GM18907 (cell line): ENCODE measurements around the gene FES.
A peak's percentile ranks its signal among the peaks of the same experiment; 100 is the strongest.
"Not testable (repeated sequence)": the region's sequence is repeated elsewhere in the genome, so short reads cannot be mapped to it uniquely, and the experiment has no call there.

Source experiments
- ATAC-seq: cut with Tn5 transposase; IDR thresholded peaks from one replicate; pipeline ENCODE4 v1.9.1; 2021; ENCODE audit warnings: mild to moderate bottlenecking, moderate library complexity; ENCODE audit not compliant: unreplicated experiment

Gene FES

DNA sequence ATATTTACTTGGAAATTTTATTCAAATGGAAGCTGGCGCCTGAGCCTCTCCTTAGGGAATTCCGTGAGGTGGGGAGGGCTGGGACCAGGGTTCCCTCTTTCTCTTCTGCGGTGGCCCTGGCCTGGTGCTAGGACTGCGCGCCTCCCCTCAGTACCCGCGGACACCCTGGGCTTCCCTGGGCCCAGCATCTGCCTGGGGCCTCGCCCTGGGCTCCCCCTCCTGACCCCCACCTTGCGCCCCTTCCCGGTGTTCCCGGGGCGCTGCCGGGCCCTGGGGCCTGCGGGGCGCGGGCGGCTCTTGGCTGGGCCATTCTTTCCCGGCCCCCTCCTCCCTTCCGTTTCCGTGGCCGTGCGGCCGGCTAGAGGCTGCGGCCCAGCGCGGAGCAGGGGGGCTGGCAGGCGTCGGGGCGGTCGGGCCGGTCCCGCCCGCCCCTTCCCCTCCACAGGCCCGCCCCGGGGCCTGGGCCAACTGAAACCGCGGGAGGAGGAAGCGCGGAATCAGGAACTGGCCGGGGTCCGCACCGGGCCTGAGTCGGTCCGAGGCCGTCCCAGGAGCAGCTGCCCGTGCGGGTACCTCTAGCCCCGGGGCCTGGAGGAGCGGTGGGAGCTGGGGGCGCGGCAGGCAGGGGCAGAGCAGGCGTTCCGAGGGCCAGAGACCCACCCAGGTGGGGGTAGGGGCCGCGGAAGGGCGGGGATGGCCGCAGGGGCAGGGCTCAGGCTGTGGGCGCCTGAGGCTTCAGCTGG, at the start of gene FES:
Gene FES (plus strand): TSS at position 529 of the 743 bp plus-strand sequence. CDS start 542 bp downstream, outside the sequence.
- no peak for ATAC-seq

DNA sequence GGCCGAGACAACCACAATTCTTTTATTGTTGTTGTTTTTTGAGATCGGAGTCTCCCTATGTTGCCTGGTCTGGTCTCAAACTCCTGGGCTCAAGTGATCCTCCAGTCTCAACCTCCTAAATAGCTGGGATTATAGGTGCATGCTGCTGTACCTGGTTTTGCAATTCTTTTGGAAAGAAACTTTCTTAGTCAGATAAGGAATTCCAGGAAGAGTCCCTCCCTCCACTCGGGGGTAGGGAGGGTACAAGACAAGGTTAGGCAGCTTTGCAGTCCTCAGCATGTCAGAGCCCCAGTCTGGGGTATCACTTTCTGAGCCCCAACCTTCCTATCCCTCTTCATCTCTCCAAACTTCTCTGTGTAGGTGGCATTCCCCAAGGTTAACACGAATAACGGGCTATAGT, 49.7 kb upstream of the FES start:
- ATAC-seq = no peak

DNA sequence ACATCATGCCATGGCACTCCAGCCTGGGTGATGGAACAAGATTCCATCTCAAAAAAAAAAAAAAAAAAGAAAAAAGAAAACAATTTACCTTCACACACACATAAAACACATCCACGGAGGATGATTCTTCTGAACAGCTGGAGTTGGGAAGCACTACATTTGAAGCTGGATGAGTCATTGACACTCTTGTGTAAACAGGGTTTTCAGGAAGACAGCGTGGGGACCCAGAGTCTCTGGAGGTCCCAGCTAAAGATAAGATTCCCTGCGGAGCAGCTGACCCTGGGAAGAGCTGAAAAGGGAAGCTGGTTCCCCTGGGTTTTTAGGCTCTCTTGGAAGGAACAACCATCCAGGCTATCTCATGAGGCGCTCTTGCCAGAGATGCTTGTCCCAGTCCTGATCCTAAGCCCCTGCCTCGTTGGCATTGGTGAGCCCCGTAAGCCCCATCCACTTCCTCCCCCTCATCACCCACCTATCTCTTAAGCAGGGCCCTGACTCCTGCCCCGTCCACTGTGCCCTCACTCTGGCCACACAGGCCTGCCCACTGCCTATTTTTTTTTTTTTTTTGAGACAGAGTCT, 47.9 kb upstream of the FES start:
- ATAC-seq = no peak

DNA sequence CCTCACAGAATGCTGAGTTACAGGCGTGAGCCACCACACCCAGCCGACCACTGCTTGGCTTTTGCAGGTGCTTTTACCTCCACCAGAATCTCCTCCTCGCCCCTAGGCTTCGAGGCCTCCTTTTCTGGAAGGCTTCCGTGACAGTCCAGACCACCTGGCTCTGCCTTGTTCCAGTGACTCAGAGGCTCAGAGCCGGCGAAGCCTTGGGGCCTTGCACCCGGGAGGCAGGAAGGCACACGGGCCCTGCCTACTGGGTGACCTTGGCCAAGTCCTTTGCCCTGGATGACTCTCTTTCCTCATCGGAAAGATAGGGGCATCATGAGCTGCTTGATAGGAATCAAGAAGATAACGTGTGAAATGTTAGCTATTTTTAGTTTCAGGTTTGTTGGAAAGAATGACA, 47.2 kb upstream of the FES start:
- no peak for ATAC-seq

DNA sequence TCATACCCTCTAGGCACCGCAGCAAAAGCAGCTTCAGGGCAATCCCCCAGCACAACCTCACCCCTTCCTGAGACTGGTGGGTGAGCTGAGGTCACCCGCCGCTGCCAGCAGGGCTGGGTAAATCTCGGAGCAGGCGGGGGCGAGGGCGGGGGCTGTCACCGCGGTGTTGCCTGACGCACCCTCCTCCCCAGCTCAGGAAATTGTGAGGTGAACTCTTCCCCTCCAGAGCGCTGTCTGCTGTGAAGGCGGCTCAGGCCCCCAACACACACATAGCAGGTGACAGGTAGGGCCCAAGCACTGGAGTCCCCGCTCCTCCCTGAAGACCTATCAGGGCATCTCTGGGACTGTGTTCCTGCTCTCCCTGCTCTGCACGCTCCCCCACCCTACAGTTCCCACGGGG, 46.2 kb upstream of the FES start:
- ATAC-seq = peak; percentile 48

DNA sequence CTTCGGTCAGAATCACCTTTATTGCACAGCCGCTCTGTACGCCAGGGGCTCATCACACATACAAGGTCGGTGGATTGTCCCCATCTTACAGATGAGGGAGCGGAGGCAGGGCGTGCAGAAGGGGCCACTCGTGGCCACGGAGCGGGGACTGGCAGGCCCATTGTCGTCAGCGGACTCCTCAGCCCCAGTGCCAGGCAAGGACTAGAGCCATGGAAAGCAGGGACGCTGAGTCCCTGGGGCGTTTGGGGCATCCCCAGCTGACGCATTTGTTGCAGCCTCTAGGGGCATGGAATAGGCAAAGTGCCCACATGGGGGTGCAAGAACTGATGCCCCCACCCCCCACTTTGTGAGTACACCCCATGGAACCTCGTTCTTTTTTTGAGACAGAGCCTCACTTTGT, 45.8 kb upstream of the FES start:
- ATAC-seq = peak; percentile 6

DNA sequence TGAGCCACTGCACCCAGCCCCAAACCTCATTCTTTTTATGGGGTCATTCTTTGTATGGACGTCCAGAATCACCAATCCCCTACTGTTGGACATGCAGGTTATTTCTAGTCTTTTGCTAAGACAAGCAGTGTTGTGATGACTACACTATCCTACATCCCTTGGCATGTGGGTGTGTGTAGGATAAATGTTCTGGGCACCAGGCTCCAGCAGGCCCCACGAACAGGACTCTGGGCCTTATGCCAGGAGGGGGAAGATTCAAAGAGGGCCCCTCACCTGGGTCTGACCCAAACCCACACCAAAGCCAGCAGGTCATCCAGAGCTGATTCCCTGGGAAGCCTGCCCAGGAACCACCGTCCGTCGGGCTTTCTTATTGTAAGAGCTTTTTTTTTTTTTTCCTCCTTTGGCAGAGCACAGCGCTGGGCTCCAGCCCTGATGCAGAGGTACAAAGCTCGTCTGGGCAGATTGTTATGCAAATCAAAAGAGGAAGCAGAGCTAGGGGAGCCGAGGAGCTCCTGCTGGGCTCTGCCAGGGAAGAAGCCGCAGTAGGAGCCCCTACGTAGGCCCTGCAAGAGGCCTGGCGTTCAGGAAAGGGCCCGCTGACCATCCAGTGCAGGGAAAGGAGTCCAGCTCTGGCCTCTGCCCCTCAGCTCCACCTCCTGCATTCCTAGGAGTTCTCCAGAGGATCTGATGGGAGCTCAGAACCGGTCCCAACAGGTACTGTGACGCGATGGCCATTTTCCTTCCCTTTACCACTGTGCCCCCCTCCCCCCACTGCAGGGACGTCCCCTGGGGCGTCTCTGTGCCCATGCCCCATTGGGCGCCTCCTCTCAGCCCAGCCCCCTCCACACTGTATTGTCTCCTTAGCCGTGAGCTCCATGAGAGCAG, 44.9 kb upstream of the FES start:
- peak; percentile 65 for ATAC-seq

DNA sequence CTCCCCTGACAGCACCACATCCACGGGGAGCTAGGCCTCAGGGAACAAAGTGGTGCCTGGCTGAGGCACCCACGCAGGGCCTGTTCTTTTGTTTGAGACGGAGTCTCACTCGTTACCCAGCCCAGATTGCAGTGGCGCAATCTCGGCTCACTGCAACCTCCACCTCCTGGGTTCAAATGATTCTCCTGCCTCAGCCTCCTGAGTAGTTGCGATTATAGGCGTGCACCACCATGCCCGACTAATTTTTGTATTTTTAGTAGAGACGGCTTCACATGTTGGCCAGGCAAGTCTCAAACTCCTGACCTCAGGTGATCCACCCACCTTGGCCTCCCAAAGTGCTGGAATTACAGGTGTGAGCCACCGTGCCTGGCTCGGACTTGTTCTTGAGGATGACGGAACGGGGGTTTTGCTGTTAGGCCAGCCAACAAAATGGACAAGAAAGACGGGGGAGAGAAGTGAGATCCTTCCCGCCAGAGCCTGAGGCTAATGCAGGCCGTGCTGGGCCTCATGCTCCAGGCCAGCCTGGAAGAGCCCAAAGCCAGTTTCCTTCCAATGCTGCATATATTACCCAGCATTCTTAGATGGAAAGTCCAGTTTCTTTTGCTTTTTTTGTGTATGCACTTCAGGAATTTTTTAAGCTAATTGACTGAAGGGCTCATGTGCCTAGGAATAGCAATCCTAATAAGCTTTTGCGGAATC, 44.0 kb upstream of the FES start:
- no peak for ATAC-seq

DNA sequence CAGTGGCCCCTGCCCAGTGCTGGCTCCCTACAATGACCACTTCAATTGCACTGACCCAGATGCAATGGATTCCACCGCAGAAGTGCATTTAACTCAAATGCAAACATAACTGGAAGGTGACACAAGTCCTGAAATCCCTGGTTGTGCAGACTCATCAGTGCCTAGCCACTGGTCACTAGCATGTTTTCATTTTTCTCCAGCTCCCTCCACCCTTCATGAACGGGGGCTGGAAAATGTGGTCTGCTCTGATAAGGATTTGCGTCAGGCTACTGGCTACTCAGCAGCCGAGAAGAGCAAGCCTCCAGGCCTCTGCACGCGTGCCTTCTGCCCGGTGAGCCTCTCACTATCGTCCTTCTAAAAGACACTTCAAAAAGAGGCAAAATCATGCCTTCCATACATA, 43.4 kb upstream of the FES start:
- no peak for ATAC-seq

DNA sequence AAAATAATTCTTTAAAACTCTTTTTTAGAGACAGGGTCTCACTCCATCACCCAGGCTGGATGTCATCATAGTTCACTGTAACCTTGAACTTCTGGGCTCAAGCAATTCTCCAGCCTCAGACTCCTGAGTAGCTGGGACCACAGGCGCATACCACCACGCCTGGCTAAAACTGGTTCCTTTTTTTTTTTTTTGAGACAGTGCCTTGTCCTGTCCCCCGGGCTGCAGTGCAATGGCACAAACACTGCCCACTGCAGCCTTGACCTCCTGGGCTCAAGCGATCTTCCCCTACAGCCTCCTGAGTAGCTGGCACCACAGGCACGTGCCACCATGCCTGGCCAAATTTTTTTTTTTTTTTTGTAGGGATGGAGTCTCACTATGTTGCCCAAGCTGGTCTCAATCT, 39.6 kb upstream of the FES start:
- ATAC-seq = no peak

DNA sequence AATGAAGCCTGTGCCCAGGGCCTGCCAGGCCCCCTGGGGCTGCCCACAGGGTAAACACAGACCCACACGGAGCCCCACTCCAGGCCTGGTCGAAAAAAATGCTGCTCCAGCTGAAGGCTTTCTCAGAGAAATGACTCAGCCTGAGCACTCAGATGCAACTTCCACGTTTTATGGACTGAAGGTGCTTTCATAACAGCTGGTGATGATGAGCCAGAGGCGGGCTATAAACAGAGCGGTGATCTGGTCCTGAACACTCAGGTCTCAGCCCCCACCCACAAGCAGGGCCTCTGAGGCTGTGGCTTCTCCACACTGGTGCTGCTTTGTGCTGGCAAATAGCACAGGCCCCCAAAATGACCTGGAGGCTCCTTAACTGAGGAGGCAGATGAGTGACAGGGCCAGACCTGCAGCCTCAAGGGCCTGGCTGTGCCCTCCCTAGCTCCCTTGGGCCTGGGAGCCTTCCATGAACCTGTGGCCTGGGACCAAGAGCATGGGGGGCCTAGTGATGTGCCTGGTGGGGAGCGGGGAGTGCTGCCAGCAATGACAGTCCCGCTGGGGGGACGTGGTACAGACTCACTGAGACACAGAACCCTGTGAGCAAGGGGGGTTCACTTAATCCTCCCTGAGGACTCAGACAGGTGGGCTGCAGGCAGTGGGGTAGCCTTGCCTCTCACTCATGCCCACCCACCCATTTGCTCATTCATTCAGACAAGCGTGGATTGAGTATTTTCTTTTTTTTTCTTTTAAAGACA, 38.9 kb upstream of the FES start:
- ATAC-seq = peak; percentile 80

DNA sequence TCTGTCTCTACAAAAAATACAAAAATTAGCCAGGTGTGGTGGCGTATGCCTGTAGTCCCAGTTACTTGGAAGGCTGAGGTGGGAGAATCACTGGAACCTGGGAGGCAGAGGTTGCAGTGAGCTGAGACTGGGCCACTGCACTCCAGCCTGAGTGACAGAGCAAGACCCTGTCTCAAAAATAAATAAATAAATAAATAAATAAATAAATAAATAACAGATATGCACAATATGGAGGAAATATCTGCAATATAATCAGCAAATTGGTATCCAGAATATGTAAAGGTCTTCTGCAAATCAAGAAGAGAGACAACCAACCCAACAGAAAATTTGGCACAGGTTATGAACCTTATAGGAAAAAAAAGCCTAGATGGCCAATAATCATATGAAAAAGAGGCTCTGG, 34.9 kb upstream of the FES start:
- ATAC-seq = not testable (repeated sequence)

DNA sequence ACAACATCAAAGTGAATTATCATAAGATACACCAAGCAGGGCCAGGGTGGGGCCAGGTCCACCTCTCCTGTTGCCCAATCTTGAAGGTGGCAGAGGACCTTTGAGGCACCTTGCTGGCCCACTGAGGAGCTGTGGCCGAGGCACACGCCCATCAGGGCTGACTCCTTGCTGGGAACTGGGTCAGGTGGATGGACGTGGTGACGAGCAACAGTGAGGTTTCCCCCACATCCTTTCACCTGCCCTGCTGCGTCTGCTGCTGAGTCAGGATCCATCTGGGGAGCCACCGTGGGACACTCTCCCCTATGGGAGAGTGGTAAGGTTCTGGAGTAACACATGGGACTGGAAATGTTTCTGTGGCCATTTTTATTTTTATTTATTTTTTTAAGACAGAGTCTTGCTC, 33.2 kb upstream of the FES start:
- ATAC-seq = no peak

DNA sequence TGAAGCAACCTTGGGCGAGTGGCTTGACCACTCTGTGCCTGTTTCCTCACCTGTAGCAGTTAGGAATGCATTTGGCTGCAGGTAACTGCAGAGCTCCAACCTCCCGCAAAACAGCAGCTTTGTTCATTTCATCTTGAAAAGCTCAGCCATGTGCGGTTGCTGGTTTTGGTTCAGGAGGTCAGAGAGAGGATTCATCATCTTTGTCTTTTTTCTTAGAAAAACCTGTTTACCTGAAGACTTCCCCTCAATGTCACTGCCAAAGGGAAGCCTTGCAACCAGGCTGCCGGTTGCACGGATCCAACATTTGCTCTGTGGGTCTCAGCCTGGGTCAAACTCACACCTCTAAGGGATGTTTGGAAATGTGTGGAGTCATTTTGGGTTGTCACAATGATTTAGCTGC, 32.4 kb upstream of the FES start:
- ATAC-seq = no peak

DNA sequence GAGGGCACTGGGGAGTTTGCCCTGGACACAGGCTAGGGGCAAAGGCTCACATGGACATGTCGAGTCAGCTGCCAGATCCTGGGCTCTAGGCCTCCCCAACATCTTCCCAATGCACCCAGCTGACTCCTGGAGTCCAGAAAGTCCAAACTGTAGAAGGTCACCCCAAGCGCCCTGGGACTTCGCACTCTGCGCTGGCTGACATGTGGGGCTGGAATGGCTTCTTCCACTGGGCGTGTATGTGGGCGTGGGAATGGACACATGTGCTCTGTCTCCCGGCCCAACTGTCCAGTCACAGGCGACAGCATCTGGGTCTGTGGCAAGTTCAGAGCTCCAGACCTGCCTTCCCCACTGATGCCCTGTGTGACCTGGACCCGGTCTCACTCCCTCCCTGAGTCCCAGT, 29.2 kb upstream of the FES start:
- ATAC-seq = no peak

DNA sequence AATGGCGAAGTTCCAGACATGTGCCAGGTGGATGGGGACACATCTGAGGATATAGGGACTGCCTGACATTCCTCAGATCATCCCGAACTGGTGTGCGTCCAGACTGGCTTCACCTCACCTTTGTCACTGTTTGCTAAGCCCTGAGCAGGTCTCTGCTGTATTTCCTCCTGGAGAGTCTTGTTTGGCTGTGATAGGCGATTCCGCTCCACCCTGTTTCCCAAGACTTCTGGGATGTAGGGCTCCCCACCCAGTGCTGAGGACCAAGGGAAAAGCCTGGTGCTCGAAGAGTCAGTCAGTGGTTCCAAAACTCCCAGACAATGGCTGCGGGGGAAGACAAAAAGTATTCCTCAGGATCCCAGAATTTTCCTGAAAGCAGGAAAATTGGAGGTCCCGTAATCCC, 27.0 kb upstream of the FES start:
- ATAC-seq = no peak

DNA sequence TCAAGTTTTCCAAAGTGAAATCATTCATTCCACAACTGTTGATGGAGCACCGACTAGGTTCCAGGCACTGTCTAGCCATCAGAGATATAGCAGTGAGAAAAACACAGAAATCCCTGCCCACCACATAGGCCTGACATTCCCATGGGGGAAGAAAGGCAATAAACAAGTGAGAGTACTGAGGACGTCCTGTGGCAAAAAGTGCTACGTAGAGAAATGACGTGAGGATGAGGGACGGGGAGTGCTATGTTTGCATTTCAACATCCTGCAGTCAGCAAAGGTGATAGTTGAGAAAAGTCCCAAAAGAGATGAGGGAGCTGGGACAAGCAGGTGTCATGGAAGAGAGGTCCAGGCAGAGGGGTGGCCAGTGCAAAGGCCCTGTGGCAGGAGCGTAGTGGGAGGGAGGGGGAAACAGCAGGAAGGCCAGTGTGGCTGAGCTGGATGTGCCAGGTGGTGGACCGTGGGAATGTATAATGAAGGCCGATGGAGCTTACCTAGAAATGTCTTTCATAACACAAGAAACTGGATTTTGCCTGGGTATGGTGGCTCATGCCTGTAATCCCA, 26.3 kb upstream of the FES start:
- no peak for ATAC-seq

DNA sequence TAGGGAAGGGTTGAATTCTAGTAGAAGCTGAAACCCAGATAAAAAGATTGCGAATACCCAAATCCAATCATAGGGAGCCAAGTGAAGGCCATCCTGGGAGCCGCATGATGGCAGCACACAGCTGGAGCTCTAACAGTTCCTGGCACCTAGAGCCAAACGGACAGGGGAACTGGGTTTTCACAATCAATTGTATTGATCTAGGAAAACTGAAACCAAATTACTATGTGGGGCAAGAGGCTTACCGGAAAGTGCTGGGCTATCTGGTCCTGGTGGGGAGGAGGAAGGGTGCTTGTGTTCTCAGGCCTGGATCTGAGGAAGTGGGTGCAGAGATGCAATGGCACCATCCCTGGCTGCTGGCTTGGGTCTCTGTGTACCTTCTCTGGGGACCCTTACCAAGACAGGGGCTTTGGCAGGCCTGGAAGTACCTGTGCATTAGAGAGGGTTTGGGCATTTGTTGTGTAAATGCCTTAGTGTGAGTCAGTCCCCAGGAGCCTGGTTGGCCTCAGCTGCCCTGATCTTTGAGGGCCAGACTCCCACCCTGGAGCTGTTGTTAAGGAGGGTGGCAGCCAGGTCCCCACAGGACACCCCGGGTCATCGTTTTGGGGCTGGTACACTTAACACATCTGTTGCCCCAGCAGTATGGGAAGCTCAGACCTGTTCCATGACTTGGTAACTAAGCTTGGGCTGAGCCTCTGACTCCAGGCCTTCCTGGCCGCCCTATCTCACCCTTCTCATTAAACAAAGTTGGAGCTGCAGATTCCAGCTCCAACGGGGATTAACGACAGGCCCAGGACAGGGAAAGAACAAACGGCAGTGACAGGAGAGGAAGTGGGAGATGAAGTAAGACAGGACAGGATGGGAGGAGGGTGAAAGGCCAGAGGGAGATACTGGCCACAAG, 24.8 kb upstream of the FES start:
- ATAC-seq = no peak

DNA sequence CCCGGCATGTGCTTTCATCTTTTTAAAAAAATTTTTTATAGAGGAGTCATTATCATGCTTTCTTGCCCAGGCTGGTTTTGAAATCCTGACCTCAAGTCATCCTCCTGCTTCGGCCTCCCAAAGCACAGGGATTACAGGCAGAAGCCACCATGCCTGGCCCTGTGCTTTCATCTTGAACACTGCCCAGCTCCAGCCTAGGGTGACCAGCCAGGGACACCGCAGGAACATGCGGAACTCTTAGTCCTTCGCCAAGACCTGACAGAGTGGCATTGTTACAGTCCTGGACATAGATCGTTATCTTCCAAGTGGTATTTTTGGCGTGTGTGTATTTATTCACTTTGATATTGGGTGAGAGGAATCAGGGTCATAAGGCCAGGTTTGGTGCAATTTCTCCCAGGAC, 23.9 kb upstream of the FES start:
- no peak for ATAC-seq
